H1 (cell line): ENCODE results near the gene NPHP4. TPM values are rescaled to one million over a fixed set of nuclear protein-coding genes. Genes with fewer than 3 reads are reported as not detected.

Experiments
- CHD7 ChIP-seq: fragments of 300-600 bp; sonication (generic); IDR thresholded peaks from 2 replicates; pipeline ENCODE4 v1.7.1; 2012; ENCODE audit warnings: low read length, moderate library complexity, mild to moderate bottlenecking, inconsistent platforms; ENCODE audit not compliant: insufficient replicate concordance
- CTCF ChIP-seq, 3 experiments: IDR thresholded peaks; 1 replicate in 2 of 3; 2 replicates in 1 of 3; pipeline versions ENCODE4 v1.5.1 to v1.6.1; 2011; ENCODE audit warnings: low read length in 3 of 3, mild to moderate bottlenecking in 3 of 3, inconsistent platforms in 2 of 3, low read depth in 1 of 3, moderate library complexity in 1 of 3; ENCODE audit not compliant: insufficient read depth in 1 of 3; ENCODE audit errors: control extremely low read depth in 1 of 3
- RAD21 ChIP-seq, 2 experiments: IDR thresholded peaks in 1 of 2; conservative IDR thresholded peaks in 1 of 2; 2 replicates each; pipeline ENCODE4 v1.6.1; 2011; ENCODE audit warnings: low read depth in 2 of 2, low read length in 2 of 2, improper control_type of control experiment in 1 of 2, inconsistent platforms in 1 of 2, mild to moderate bottlenecking in 1 of 2, moderate library complexity in 1 of 2
- polyA plus RNA-seq, 7 experiments: library from polyadenylated mRNA; depleted of rRNA in 3 of 7; stranded (reverse) in 5 of 7; unstranded in 2 of 7; fragments of >200 nt in 5 of 7; fragments of 200-250 nt in 2 of 7; gene quantifications; 1 replicate in 5 of 7; 2 replicates in 1 of 7; 4 replicates in 1 of 7; pipeline versions ENCODE4 v1.2.1 to v1.2.3, GENCODE V29; 2011 to 2013; ENCODE audit warnings: missing spikeins in 2 of 7, mixed read lengths in 2 of 7
- total RNA-seq: library from RNA; stranded (reverse); fragmentation: NEBNext Ultra II Directional; extraction: Animal tissue kit (Norgen Biotek cat#: 25700); gene quantifications from 2 replicates; pipeline ENCODE4 v1.2.1, GENCODE V29; 2021

Gene NPHP4
- total and polyA plus RNA-seq, 2 of the 8 experiments (the other 6 are each of a cell fraction or from before 2014, with no cell fraction given), result 5.8 to 14.0 TPM

DNA sequence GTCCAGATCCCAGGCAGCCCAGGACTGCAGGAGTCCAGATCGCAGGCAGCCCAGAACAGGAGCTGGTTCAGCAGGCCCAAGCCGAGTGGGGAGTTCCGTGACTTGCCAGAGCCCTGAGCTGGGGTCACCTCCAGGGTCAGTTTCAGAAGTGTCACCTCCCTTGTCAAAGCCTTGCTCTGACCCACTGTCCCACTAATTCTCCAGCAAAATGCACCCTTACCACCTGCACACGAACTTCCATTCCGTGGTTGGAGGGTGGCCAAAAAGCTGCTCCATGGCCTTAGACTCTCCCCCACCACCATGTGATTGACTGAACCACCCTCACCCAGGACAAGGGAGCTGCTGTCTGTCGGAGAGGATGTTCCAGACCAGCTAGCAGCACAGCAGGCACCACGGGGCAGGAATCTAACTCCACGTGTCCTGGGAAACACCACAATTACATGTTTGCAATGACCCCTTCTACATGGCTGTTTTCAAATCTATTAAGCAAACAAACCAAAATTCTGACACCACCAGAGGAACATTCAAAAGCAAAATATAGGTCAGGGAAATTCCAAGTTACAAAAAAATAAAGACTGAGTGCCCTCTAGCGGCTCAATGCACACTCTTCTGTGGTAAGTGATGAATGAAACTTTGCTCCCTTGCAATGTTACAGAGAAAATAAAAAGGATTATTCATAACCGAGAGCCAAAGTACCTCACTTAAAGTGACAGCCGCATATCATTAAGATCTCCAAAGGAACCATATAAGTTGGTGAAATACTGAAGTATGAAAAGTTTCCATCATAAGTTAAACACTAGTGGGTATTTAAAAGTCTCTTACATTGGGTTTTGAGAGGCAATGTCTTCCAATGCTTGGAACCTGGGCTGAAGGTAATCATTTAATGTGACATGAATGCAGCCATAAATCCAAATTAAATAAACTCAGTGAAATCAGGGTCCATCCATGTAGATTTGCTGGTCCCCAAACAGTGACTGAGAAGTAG is 76.3 kb downstream of the NPHP4 start (continued):
- no peak for TF ChIP-seq CHD7
- peak; percentile 65 to 74 for TF ChIP-seq RAD21 (IDR thresholded peaks at IDR 0.05 in 1 of 2, conservative IDR thresholded peaks at IDR 0.05 in 1 of 2; ENCODE audit: low read depth in 2 of 2, low read length in 2 of 2)
- peak in 2 of 3 experiments; percentile 52 to 63; a peak in 3 of 4 replicates for TF ChIP-seq CTCF (IDR thresholded peaks at IDR 0.05; ENCODE audit: control extremely low read depth in 1 of 3, insufficient read depth in 1 of 3, low read depth in 1 of 3, low read length in 3 of 3)
- TF ChIP-seq, all 59 proteins: peak for 2
